A673 (cell line): ENCODE data around the gene DUSP14.

ENCODE experiments used
- CTCF ChIP-seq: fragments of 300-800, 200-600 bp; sonication (generic); conservative IDR thresholded peaks from 2 replicates; pipeline ENCODE4 v1.5.1; 2017; ENCODE audit warnings: low read depth, mild to moderate bottlenecking, antibody characterized with exemption, low read length, moderate library complexity, mixed read lengths
- EZH2 ChIP-seq: fragments of 200-600 bp; sonication (generic); IDR thresholded peaks from 2 replicates; pipeline ENCODE4 v1.6.1; 2017; ENCODE audit warnings: borderline replicate concordance, low read depth, mild to moderate bottlenecking, mixed read lengths, antibody characterized with exemption, low read length; ENCODE audit not compliant: poor library complexity, severe bottlenecking

- TF ChIP-seq CTCF = no peak
- no peak for TF ChIP-seq EZH2
These were observed 6.2 kb upstream of the DUSP14 start for GRCh38 chr17:37483311-37484039.
